ENCODE results near the gene RNF207.
A peak's percentile ranks its signal among the peaks of the same experiment; 100 is the strongest.

The RNF207 gene

DNA sequence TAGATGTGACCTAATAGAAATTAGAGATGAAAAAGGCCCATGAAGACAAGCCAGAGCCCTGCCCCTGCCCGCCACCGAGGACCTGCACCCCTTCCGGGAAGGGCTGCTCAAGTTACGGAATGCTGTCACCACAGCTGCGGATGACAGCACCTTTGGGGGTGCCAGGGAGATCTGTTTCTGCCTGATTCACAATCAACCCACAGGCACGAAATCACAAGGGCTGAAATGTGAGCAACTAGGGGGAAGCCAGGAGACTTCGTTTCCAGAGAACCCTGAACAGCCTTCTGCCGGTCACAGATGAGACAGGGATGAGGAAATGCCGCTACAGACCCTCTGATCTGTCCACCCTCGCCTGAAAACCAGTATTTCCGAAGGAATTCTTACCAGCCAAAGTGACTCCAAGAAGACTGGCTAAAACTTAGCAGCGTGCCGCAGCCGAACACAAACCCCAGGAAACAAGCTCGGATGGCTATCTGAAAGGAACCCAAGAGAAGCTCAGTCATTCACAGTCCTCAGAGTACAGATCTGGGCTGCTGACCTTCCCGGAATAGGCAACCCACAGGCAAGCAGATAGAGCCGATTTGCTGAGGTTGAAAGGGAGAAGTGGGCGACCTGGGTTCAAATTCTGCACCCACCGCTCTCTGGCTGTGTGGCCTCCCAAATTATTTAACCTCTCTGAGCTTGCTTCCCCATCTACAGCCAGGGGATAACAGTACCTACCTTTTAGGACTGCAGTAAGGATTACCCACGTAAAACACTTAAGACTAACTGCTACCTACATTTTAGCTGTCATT lies 28.8 kb downstream of the RNF207 start:
- peak; percentile 40 for DNase-seq (ENCODE audit: low read depth)

DNA sequence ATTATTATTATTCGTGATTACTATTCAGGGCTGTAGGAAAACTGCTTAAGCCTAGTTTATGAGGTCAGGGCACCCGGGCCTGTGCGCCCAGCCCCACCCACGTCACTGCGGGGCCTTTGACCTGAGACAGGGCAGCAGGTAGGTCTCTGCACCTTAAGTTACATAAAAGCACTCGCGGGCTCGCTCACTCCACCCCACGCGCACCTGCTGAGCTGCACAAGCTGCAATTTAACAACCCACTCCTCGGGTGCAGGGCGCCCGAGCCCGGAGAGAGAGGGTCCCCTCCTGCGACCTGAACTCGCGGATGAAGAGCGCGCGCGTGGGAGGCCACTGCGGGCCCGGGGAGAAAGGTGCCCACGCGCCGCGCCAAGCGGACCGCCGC lies 29.4 kb downstream of the RNF207 start:
- DNase-seq (ENCODE audit: low read depth): no peak

DNA sequence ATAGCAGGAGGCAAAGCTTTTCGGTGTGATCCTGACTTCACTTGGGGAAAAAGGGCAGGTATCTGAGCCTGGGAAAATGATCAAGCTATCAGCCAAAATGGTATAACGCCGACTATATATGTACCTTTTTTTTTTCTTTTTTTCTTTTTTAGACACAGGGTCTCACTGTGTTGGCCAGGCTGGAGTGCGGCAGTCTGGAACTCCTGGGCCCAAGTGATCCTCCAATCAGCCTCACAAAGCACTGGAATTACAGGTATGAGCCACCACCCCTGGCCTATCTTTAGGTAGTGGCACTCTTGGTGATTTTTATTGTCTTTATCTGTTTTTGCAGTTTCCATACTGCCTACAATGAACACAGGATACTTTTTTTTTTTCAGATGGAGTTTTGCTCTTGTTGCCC lies 31.2 kb downstream of the RNF207 start:
- DNase-seq (ENCODE audit: low read depth): no peak

DNA sequence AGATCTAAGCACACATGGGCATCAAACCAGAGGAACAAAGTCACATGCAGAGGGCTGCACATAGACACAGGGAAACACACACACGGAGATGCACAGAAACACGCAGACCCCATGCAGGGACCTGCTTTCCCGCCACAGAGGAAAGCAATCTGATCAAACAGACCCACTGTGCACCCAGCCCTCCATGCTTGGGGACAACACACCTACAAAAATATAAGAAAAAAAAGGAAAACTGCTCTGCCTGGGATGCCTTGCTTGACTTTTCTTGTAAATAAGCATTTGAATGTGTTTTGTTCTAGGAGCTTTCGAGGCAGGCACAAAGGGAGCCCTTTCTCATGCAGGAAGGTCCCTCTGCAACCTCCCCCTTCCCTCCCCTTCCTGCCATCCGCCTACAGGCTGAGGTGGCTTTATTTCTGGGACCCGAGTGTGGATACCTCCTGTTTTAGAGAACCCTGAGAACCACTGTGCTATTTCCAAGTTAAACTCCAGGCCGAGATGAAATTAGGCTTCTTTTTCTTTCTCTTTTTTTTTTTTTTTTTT lies 33.4 kb downstream of the RNF207 start:
- no peak for DNase-seq (ENCODE audit: low read depth)

DNA sequence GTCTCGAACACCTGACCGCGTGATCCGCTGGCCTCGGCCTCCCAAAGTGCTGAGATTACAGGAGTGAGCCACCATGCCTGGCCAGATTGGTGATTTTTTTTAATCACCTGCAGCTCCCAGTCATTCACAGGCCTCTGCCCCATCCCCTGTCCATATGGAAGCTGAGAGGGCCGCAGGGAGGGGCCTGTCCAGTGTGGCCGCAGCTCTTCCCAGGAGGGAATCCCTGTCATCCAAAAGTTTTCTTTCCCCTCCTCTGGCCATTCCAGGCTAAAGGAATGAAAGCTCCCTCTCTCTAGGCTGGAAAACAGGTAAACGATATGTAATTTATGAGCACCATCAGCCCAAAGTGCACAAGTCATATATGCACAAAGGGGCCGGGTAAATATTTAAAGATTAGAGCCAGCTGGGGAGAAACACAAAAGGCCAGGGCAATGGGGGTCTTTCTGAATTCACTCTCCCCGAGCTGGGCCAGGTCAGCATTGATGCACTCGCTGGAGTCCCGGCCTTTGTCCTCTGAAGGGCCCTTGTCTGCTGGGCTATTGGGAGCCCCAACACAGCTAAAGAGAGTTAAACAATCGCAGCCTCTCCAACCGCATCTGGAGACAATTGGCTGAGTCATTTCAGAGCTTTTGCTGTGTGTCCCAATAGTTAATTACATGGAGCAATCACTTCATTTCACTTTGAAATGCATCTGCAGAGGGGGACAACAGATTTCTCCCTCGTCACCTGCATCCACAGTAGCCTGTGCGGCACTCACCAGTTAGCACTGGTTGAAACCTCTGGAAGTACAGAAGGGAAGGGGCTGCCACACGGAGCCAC lies 34.2 kb downstream of the RNF207 start:
- peak; percentile 66 for DNase-seq (ENCODE audit: low read depth)

DNA sequence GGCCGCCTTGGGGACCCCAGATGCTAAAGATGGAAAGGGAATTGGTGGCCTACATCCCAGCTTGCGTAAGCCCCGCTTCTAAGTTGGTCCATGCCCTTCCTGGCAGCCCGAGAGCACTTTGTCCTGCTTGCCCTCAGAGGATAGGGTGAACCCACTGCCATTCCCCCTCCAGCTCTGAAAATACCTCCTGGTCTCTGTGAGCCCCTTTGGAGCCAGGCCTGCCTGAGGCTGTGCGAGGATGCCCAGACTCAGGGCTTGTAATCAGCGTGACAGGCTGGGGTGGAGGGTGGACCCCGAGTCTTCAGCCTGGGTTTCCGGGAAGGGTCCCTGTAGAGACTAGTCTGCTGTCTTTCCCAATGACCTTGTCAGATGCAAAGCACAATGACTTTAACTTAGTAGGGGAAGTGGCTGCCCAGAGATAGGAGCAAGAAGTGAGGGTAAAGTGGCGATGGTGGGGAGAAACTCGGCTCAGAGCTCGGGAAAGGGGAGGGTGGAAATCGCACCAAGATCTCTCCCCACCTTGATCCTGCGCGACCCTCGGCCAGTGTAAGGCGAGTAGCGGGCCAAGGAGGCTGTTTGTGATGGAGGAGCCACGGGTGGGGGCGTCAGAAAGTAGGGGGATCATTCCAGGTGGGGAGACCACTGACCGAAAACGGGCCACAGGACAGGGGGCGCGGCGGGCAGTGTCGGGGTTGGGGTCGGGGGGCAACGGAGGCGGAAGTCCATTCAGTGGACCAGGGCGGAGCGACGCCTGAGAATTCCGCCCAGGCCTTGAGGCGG lies 35.4 kb downstream of the RNF207 start:
- DNase-seq (ENCODE audit: low read depth): no peak

DNA sequence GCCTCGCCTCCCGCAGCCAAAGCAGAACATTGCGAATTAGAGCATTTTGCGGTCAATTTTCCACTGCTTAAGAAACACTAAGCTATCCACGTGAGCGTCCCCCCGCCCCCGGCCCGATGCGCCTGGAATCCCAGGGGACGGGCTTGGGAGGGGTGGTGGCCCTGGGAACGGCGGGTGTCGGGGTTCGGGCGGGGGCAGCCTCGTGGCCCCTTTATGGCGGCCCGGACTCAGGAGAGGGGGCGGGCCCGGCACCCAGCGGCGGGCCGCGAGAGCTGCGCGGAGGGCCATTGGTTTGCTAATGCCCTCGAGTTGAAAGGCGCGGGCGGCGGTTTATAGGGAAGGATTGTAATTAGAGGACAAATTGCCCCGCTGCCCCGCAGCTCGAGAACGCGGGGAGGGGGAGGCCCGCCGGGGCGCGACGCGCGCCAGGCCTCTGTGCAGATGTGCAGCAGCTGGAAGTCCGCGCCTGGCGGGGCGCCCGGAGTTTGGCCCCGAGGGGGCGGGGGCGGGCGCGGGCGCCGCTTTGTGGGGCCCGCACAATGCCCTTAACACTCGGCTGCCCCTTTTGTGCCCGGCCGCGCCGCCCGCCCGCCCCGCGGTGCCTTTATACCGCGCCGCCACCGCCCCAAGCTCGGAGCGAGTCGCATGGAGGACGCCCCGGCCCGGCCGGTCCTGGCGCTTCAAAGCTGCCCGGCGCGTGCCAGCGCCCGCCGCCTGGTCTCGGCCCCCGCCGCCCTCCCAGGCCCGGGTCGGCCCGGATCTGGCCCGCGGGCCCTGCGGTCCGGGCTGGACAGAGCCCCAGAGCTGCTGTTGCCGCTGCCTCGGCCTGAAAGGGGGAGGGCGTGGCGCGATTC lies 36.2 kb downstream of the RNF207 start:
- DNase-seq (ENCODE audit: low read depth): no peak

DNA sequence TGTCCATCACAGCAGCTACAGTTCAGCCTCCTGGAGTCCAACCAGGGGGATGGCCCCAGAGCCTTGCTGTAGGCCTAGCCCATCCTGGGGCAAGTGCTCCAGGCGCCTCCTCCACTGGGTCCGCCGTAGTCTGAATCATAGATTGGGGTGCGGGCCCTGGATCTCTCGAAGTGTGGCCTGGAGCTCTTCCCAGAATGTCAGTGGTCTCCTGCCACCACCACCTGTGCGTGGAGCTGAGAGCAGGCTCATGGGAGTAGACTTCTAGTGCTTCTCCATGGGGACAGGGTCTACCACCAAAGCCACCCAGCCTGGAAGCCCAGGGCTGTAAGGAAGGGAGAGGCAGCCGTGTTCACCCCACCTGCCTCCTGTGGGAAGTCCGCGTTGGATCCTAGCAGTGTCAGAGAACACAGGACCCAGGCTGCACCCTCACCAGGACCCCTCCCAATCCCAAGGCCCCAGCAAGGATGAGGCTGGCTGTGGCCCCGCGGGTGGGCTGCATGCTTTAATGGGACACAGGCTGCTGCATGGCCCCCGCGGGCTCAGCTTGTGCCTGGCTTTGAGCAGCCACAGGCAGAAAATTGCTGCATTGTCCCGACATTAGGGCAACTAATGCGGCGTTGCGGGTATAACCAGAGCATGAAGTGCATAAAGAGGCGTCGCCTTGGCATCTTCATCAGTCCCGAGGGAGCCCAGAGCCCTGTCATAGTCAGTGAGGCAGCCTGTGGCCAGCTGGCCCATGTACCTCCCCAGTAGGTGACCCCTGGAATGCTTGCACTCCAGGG lies 37.3 kb downstream of the RNF207 start:
- no peak for DNase-seq (ENCODE audit: low read depth)

DNA sequence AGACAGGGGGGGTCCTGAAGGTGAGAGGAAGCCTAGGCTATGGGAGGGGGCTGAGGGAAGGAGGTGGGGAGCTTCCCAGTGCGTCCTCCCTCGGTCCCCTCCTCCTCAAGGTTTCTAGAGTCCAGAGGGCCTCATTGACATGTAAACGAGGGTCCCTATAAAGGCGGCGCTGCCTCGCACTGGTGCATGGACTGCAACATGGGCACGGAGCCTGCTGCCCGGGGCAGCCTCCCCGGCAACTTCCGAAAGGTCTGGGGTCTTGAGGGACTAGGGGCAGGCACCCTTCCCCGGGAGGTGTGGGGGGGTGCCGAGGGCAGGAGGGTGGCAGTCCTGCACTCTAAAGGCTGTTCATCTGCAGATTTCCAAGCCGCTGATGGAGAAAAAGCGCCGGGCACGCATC lies 38.1 kb downstream of the RNF207 start, which contains the start of gene HES3:
TSS of gene HES3 (plus strand) at position 187 of the 400 bp plus-strand sequence. CDS start at position 374, 187 bp downstream.
- DNase-seq (ENCODE audit: low read depth): no peak

DNA sequence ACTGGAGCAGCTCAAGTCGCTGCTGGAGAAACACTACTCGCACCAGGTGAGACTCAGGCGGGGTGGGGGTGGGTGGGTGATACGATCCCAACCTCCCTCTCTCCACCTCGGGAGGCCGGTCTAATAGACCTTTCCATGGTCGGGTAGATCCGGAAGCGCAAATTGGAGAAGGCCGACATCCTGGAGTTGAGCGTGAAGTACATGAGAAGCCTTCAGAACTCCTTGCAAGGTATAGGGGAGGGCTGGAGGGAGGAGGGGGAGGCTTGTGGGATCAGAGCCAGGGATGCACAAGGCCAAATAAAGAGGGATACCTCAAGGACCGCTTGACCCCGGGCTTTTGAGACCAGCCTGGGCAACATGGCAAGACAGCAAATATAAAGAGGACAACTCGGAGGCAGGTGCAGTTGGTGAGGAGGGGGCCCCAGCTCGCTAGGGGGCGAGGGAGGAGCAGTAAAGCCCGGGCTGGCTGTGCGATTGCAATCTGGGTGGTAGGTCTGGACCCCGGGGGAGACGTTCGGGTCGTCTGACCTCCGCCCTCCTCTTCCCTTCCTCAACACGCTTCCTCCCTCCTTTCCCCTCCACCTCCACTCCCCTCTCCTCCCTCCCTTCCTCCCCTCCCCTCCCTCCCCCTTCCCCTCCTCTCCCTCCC lies 38.6 kb downstream of the RNF207 start:
- DNase-seq (ENCODE audit: low read depth): no peak

DNA sequence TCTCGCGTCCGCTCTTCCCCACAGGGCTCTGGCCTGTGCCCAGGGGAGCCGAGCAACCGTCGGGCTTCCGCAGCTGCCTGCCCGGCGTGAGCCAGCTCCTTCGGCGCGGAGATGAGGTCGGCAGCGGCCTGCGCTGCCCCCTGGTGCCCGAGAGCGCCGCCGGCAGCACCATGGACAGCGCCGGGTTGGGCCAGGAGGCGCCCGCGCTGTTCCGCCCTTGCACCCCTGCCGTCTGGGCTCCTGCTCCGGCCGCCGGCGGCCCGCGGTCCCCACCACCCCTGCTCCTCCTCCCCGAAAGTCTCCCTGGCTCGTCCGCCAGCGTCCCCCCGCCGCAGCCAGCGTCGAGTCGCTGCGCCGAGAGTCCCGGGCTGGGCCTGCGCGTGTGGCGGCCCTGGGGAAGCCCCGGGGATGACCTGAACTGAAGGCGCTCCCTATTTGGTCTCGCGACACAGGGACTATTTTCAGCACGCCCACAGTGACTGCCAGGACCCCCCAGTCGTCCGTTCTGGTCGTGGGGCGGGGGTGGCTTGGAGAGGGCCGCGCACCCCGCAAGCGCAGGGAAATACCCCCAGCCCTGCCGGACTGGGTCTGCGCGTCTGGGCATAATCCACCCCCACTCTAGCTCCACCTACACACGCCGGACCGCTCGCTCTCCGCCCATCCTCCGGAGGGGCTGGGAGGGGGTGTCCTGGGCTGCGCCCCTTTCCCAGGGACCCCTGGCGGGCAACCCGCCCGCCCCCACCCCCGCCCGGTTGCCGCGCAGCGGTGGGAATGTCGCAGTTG lies 39.4 kb downstream of the RNF207 start:
- peak; percentile 78 for DNase-seq (ENCODE audit: low read depth)

DNA sequence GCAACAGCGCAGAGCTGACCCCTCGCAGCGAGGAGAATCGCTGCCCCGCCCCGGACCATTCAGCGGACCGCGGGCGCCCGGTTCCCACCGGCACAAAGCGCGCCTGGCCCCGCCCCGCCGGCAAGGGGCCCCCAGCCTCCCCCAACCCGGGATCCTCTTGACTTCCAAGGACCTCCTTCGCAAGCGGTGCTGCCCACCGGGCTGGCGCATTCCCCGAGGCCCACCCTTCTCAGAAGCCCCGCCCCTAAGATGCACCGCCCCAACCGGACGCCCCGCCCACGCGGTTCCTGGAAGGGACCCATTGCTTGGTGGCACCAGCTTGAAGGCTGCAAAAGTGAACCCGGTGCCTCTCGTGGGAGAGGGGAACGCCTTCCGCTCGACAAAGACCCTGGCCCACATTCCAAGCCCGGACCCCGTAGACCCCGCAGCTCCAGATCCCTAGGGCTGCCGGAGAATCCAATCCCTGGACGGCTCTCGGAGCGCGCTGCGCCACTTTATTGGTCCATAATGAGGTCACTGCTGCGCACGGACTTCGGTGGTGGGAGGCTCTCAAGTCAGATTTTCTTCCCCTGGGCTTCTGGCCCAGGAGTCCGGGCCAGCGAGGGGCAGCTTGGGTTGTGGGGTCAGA lies 40.1 kb downstream of the RNF207 start:
- DNase-seq (ENCODE audit: low read depth): no peak

DNA sequence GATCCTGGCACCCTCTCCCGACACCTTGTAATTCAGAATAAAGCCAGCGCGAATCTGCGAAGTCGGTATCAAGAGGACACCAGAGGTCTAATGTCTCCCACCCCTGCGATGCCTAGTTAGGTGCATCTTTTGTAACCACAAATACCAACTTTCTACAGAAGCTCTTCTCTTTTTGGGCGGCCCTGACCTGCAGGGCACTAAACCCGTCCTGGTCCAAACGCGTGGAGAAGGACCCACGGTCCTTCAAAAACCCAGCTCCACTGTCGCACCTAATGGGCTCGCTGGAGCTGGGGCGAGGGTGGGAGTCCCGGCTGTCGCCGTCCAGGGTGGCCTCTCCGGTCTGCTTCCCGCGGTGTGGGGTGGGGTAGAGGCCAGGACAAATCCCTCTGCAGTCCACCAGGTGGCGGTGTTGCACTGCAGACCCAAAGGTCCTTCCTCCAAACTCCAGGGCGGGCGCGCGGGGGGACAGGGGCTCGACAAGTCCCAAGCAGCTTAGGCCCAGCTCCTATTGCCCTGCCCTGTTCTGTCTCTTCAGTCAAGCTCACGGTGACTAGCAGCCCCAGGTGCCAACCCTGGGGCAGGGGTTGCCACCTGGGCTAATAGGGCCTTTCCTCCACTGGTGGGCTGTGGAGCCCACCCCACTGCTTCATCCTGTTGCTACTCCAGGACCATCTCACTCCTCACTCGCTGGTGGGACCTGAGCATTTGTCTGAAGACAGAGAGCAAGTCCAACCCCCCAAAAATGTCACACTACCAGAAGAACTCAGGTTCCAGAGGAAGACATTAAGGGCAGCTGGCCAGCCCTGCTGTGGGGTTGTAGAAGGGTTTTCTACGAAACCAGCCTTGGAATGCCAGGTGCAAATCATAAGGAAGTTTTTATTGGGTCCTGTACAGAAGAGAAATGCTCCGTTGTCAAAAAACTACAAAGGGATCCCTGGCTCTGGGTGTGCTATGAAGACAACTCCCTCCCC lies 40.9 kb downstream of the RNF207 start:
- peak; percentile 75 for DNase-seq (ENCODE audit: low read depth)

DNA sequence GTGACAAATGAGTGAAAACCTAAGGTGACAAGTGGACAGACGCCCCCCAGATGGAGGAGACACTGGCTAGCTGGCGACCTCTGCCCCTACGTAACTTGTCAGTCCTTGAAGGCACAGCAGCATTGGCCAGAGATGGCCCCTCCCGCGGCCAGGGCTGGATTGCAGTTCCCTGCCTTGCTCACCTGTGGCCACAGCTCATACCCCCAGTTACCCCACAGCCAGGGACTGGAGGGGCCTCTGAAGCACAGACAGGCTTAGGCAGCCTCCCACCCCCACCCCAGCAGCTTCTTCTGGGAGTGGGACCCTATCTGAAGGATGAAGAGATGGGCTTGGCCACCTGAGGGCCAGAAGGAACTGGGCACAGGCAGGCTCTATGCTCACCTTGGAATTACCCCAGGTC lies 41.7 kb downstream of the RNF207 start:
- DNase-seq (ENCODE audit: low read depth): no peak

DNA sequence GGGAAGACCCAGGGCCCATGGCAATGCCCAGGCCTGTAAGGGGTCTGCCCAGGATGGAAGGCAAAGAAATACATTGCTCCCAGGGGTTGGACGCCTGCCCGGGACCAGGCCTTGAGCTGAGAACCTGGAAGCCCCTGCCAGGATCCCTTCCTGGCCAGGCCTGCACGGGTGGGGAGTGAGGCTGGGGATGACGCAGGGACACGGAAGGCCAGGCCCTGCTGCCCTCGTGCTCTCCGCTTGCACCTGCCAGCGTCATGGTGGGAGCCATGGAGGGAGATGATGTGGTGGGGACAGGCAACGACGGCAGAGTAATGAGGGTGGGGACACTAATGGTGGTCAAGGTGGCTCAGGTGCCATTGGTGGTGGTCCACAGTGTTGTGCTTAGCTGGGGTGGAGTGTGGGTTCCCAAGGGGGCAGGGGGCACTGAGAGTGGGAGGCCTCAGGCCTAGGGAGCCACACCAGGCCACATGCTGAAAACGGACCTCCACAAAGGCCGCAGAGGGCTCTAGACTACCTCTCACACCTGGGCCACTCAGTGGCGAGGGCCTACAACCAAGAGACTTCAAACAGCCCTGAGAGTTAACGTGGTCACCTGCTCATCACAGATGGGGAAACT lies 42.4 kb downstream of the RNF207 start:
- DNase-seq (ENCODE audit: low read depth): no peak

DNA sequence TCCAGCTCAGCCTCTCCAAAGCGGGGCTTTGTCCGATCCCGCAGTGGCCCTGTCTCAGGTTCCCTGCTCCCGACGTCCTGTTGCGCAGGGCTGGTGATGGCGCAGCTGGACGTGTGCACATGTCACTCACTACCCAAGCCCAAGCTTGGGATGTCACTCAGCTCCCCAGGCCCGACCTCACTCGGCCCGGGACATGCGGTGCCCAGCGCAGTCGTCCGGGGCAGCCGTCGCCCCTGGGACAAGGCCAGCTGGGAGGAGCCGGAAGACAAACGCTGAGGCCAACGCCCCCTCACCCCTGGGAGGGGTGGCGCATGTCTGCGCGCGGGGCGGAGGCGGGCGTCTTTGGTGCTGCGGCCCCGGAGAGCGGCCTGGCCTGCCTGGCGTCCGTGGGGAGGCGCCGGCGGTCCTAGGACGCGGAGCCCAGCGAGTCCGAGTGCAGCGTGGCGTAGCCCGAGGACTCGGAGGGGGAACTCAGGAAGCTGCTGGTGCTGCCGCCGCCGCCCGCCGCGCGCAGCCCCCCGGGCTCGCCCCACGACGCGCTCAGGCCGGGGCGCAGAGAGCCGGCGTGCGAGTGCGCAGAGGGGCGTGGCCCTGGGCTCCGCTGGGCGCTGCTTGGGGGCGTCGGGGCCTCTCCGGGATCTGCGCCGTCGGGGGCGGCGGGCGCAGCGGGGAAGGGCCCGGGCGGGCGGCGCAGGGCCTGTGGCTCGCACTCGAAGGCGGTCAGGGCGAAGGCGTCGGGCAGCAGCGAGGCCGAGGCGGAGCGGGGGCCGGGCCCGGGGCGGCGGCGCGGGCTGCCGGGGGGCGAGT lies 43.2 kb downstream of the RNF207 start:
- peak; percentile 49 for DNase-seq (ENCODE audit: low read depth)
